SU-DHL-6 (cell line): ENCODE data around the gene ZNF627.

Experiments
- H2AFZ ChIP-seq: fragments of 200-600 bp; sonication (generic); 2 replicates; pipeline ENCODE4 v1.6.1; 2014; ENCODE audit warnings: low read depth, mild to moderate bottlenecking, moderate library complexity, mixed read lengths, antibody characterized with exemption, low read length; ENCODE audit not compliant: severe bottlenecking
- H3F3A ChIP-seq: fragments of 200-600 bp; shearing (Covaris generic); 2 replicates; pipeline ENCODE4 v1.6.0; 2016; ENCODE audit warnings: antibody characterized with exemption, mild to moderate bottlenecking; ENCODE audit not compliant: insufficient read depth
- H3K27ac ChIP-seq: fragments of 200-600 bp; sonication (generic); 2 replicates; pipeline ENCODE4 v1.5.1; 2016; ENCODE audit warnings: low read depth, mild to moderate bottlenecking, low read length, moderate library complexity, mixed read lengths
- H3K27me3 ChIP-seq: fragments of 200-600 bp; sonication (generic), shearing (Covaris generic); 2 replicates; pipeline ENCODE4 v1.6.0; 2014; ENCODE audit warnings: mild to moderate bottlenecking, low read length
- H3K36me3 ChIP-seq: fragments of 200-600 bp; sonication (generic); 2 replicates; pipeline ENCODE4 v1.6.1; 2014; ENCODE audit warnings: mild to moderate bottlenecking, low read length, mixed read lengths
- H3K4me2 ChIP-seq: fragments of 300-600, 200-600 bp; shearing (Covaris generic), sonication (generic); 2 replicates; pipeline ENCODE4 v1.6.0; 2014; ENCODE audit warnings: low read length, low read depth, mild to moderate bottlenecking; ENCODE audit not compliant: poor library complexity, severe bottlenecking
- H3K4me3 ChIP-seq: fragments of 200-600 bp; sonication (generic); 2 replicates; pipeline ENCODE4 v1.5.1; 2014; ENCODE audit warnings: antibody characterized with exemption, low read length, mild to moderate bottlenecking, mixed read lengths; ENCODE audit not compliant: insufficient read depth, poor library complexity, severe bottlenecking
- H3K79me2 ChIP-seq: fragments of 200-600 bp; sonication (generic); 2 replicates; pipeline ENCODE4 v1.6.1; 2014; ENCODE audit warnings: mild to moderate bottlenecking, low read length, moderate library complexity; ENCODE audit not compliant: insufficient read depth
- H3K9ac ChIP-seq: fragments of 200-600 bp; sonication (generic); 2 replicates; pipeline ENCODE4 v1.7.0; 2014; ENCODE audit warnings: mild to moderate bottlenecking, low read length
- H3K9me2 ChIP-seq: fragments of 200-600 bp; sonication (generic); replicated peaks from 2 replicates; pipeline ENCODE4 v1.6.1; 2014; ENCODE audit warnings: low read length; ENCODE audit not compliant: insufficient read depth
- H3K9me3 ChIP-seq: fragments of 200-600 bp; sonication (generic); 2 replicates; pipeline ENCODE4 v1.6.1; 2014; ENCODE audit warnings: low read length, mixed read lengths; ENCODE audit not compliant: insufficient read depth
- H4K20me1 ChIP-seq: fragments of 200-600 bp; sonication (generic); 2 replicates; pipeline ENCODE4 v1.6.1; 2014; ENCODE audit warnings: low read depth, mild to moderate bottlenecking, antibody characterized with exemption, low read length, moderate library complexity, mixed read lengths
- CTCF ChIP-seq: fragments of 200-600 bp; sonication (generic); IDR thresholded peaks from one replicate; pipeline ENCODE4 v1.5.1; 2017; ENCODE audit warnings: antibody characterized with exemption, mild to moderate bottlenecking, low read length, moderate library complexity; ENCODE audit not compliant: insufficient read depth, poor library complexity, severe bottlenecking
- EZH2phosphoT487 ChIP-seq: fragments of 200-600 bp; sonication (generic), shearing (Covaris generic); conservative IDR thresholded peaks from 2 replicates; pipeline ENCODE4 v1.6.1; 2018; ENCODE audit warnings: mild to moderate bottlenecking, antibody characterized with exemption, low read length, moderate library complexity, mixed read lengths

The ZNF627 gene

GRCh38 chr19:11639602-11640471 is 42.6 kb downstream of the ZNF627 start:
- Histone ChIP-seq H3K9me2 (no peaks in the 10 kb centered on the region), H3K4me2 (peak overlapping the region; percentile 55), H3K9me3 (no peaks in the 10 kb centered on the region), H3F3A (no peaks in the 10 kb centered on the region), H3K79me2 (no peaks in the 10 kb centered on the region), H3K4me3 (peak overlapping the region; percentile 79), H3K27ac (no peak overlapping the region; the same call in 1 of the 2 replicates), H3K36me3 (no peaks in the 10 kb centered on the region), H4K20me1 (no peaks in the 10 kb centered on the region), H3K27me3 (no peaks in the 10 kb centered on the region), H2AFZ (peak overlapping the region; percentile 94), H3K9ac (peak overlapping the region; percentile 76)
- TF ChIP-seq CTCF (no peak), EZH2phosphoT487 (no peak)

GRCh38 chr19:11641244-11641643 is 44.0 kb downstream of the ZNF627 start:
- TF ChIP-seq CTCF (no peak), EZH2phosphoT487 (no peak)
- Histone ChIP-seq H3K4me2 (no peak overlapping the region), H3F3A (no peaks in the 10 kb centered on the region), H4K20me1 (no peaks in the 10 kb centered on the region), H3K4me3 (no peak overlapping the region), H2AFZ (no peak overlapping the region), H3K27ac (no peak overlapping the region), H3K36me3 (no peaks in the 10 kb centered on the region), H3K79me2 (no peaks in the 10 kb centered on the region), H3K9ac (no peak overlapping the region), H3K27me3 (no peaks in the 10 kb centered on the region), H3K9me3 (no peaks in the 10 kb centered on the region), H3K9me2 (no peaks in the 10 kb centered on the region)

- Histone ChIP-seq H3K9me3 (no peaks in the 10 kb centered on the region), H3K9ac (no peak overlapping the region), H3K9me2 (no peaks in the 10 kb centered on the region), H2AFZ (no peak overlapping the region), H3K79me2 (no peaks in the 10 kb centered on the region), H3K4me3 (no peak overlapping the region), H3K27ac (no peak overlapping the region), H3K27me3 (no peaks in the 10 kb centered on the region), H3K36me3 (no peaks in the 10 kb centered on the region), H3F3A (no peaks in the 10 kb centered on the region), H3K4me2 (no peak overlapping the region), H4K20me1 (no peaks in the 10 kb centered on the region)
- TF ChIP-seq CTCF, result no peak
- TF ChIP-seq EZH2phosphoT487, result no peak
Measured at GRCh38 chr19:11642902-11643301, 45.6 kb downstream of the ZNF627 start.
